Vagina (tissue), 2 donors: ENCODE results near the gene SPHKAP.
"Not testable (repeated sequence)": the region's sequence is repeated elsewhere in the genome, so short reads cannot be mapped to it uniquely, and the experiment has no call there.

Experiments used
- POLR2A ChIP-seq, 2 donors: fragments of 450-650 bp; IDR thresholded peaks; one replicate each; pipeline ENCODE4 v1.6.1; 2017; ENCODE audit warnings: antibody characterized with exemption in 2 of 2, mild to moderate bottlenecking in 2 of 2, moderate library complexity in 2 of 2
- POLR2AphosphoS5 ChIP-seq, 2 donors: sonication (generic); formaldehyde crosslinking; IDR thresholded peaks; one replicate each; pipeline ENCODE4 v1.9.0; 2017; ENCODE audit warnings: antibody characterized with exemption in 2 of 2, mild to moderate bottlenecking in 2 of 2, low read depth in 1 of 2; ENCODE audit not compliant: insufficient read depth in 1 of 2
- TF ChIP-seq, protein P1 (sequence below), 3 experiments: fragments of 450-650 bp in 2 of 3; fragments of 200-600 bp in 1 of 3; sonication (generic) in 1 of 3; IDR thresholded peaks; one replicate each; pipeline ENCODE4 v1.5.1; 2017 to 2019; ENCODE audit warnings: antibody characterized with exemption in 3 of 3, mild to moderate bottlenecking in 2 of 3, moderate library complexity in 2 of 3

DNA sequence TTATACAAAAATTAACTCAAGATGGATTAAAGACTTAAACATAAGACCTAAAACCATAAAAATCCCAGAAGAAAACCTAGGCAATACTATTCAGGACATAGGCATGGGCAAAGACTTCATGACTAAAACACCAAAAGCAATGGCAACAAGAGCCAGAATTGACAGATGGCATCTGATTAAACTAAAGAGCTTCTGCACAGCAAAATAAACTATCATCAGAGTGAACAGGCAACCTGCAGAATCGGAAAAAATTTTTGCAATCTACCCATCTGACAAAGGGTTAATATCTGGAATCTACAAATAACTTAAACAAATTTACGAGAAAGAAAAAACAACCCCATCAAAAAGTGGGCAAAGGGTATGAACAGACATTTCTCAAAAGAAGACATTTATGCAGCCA lies 37.1 kb upstream of the SPHKAP start:
- TF ChIP-seq, protein P1, sequence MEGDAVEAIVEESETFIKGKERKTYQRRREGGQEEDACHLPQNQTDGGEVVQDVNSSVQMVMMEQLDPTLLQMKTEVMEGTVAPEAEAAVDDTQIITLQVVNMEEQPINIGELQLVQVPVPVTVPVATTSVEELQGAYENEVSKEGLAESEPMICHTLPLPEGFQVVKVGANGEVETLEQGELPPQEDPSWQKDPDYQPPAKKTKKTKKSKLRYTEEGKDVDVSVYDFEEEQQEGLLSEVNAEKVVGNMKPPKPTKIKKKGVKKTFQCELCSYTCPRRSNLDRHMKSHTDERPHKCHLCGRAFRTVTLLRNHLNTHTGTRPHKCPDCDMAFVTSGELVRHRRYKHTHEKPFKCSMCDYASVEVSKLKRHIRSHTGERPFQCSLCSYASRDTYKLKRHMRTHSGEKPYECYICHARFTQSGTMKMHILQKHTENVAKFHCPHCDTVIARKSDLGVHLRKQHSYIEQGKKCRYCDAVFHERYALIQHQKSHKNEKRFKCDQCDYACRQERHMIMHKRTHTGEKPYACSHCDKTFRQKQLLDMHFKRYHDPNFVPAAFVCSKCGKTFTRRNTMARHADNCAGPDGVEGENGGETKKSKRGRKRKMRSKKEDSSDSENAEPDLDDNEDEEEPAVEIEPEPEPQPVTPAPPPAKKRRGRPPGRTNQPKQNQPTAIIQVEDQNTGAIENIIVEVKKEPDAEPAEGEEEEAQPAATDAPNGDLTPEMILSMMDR (IDR thresholded peaks at IDR 0.05), result not testable (repeated sequence)
- TF ChIP-seq POLR2AphosphoS5 (IDR thresholded peaks at IDR 0.05; ENCODE audit: insufficient read depth in 1 of 2, low read depth in 1 of 2); POLR2A (IDR thresholded peaks at IDR 0.05): not testable (repeated sequence)
